HCT116 (cell line): ENCODE data around the gene CCDC127. TPM values are rescaled to one million over a fixed set of nuclear protein-coding genes. Genes with fewer than 3 reads are reported as not detected.
"Not testable (repeated sequence)": the region's sequence is repeated elsewhere in the genome, so short reads cannot be mapped to it uniquely, and the experiment has no call there.

Experiments
- ATAC-seq: fragments of 200-7000 bp; cut with Tn5 transposase; 2 replicates; pipeline ENCODE4 v1.9.1; 2020; ENCODE audit warnings: mild to moderate bottlenecking, moderate library complexity
- BruUV-seq: library from RNA; stranded (reverse); fragments of 400-500 nt; replicated peaks from 2 replicates; lab custom pipeline; 2021; lab: Mats Ljungman, UMichigan
- CTCF ChIA-PET: fragments of 300-600 bp; sonication (Branson Sonifier 250); formaldehyde crosslinking; loops from one replicate; lab custom pipeline; 2021; ENCODE audit warnings: antibody characterized with exemption; lab: Charles Lee
- POLR2A ChIA-PET: fragments of 300-600, 350-600 bp; sonication (Branson Sonifier 250); formaldehyde crosslinking; loops from one replicate; lab custom pipeline; 2021; ENCODE audit warnings: antibody characterized with exemption; lab: Charles Lee
- RAD21 ChIA-PET, 2 experiments: fragments of 300-600 bp; sonication (Branson Sonifier 250); formaldehyde crosslinking; loops; one replicate each; lab custom pipeline; 2023; ENCODE audit warnings: low total read pairs in 2 of 2; ENCODE audit not compliant: uncharacterized antibody in 2 of 2, unreplicated experiment in 2 of 2, low non-redundant PET in 1 of 2; lab: Charles Lee
- DNase-seq: peaks from one replicate; pipeline ENCODE4 v3.0.0-alpha.2; 2010; ENCODE audit warnings: low read depth, low spot score
- H2AFZ ChIP-seq: fragments of 200-600 bp; shearing (Covaris generic), sonication (generic); 2 replicates; pipeline ENCODE4 v1.6.1; 2017; ENCODE audit warnings: low read depth, mixed run types, mixed read lengths, antibody characterized with exemption, low read length; ENCODE audit not compliant: poor library complexity, severe bottlenecking
- H3K27ac ChIP-seq: 2 replicates; pipeline ENCODE4 v1.5.1; 2012; ENCODE audit warnings: low read depth, low read length
- H3K27me3 ChIP-seq: fragments of 200-600 bp; sonication (generic); 2 replicates; pipeline ENCODE4 v1.6.1; 2016; ENCODE audit warnings: mixed run types, low read length, mixed read lengths; ENCODE audit not compliant: insufficient read depth
- H3K36me3 ChIP-seq, 2 experiments: fragments of 200-500 bp in 1 of 2; fragments of 200-600 bp in 1 of 2; sonication (Bioruptor generic) in 1 of 2; sonication (generic) in 1 of 2; 2 replicates each; pipeline versions ENCODE4 v1.5.1 to v1.6.1; 2014 to 2016; ENCODE audit warnings: low read length in 2 of 2, inconsistent platforms in 1 of 2, mixed read lengths in 1 of 2, mixed run types in 1 of 2; ENCODE audit not compliant: insufficient read depth in 2 of 2, control insufficient read depth in 1 of 2
- H3K4me1 ChIP-seq, 2 experiments: fragments of 200-600 bp in 1 of 2; sonication (generic) in 1 of 2; 2 replicates each; pipeline versions ENCODE4 v1.5.1 to v1.6.1; 2012 to 2017; ENCODE audit warnings: low read length in 2 of 2, inconsistent platforms in 1 of 2, mild to moderate bottlenecking in 1 of 2, mixed read lengths in 1 of 2, mixed run types in 1 of 2, moderate library complexity in 1 of 2; ENCODE audit not compliant: insufficient read depth in 2 of 2, control insufficient read depth in 1 of 2
- H3K4me2 ChIP-seq: fragments of 200-600 bp; sonication (generic); 2 replicates; pipeline ENCODE4 v1.6.1; 2017; ENCODE audit warnings: mixed run types, low read length, mixed read lengths
- H3K4me3 ChIP-seq, 2 experiments: fragments of 200-600 bp in 1 of 2; sonication (generic) in 1 of 2; replicated peaks in 1 of 2; 2 replicates each; pipeline ENCODE4 v1.5.1; 2011 to 2016; ENCODE audit warnings: low read length in 2 of 2, control low read depth in 1 of 2, low read depth in 1 of 2, mild to moderate bottlenecking in 1 of 2, mixed read lengths in 1 of 2, mixed run types in 1 of 2
- H3K79me2 ChIP-seq: fragments of 200-600 bp; sonication (generic); 2 replicates; pipeline ENCODE4 v1.6.1; 2017; ENCODE audit warnings: mild to moderate bottlenecking, mixed run types, low read length, moderate library complexity, mixed read lengths; ENCODE audit not compliant: insufficient read depth
- H3K9ac ChIP-seq: fragments of 200-600 bp; sonication (generic); 2 replicates; pipeline ENCODE4 v1.6.1; 2016; ENCODE audit warnings: low read length, mixed read lengths
- H3K9me2 ChIP-seq: fragments of 200-600 bp; sonication (generic), shearing (Covaris generic); 2 replicates; pipeline ENCODE4 v1.6.1; 2017; ENCODE audit warnings: mixed run types, mild to moderate bottlenecking, moderate library complexity; ENCODE audit not compliant: insufficient read depth
- H3K9me3 ChIP-seq, 2 experiments: fragments of 200-500 bp in 1 of 2; fragments of 200-600 bp in 1 of 2; sonication (Bioruptor generic) in 1 of 2; sonication (generic) in 1 of 2; 2 replicates each; pipeline ENCODE4 v1.6.1; 2014 to 2017; ENCODE audit warnings: low read length in 2 of 2, mixed read lengths in 2 of 2, inconsistent platforms in 1 of 2, low read depth in 1 of 2, mild to moderate bottlenecking in 1 of 2, mixed run types in 1 of 2, moderate library complexity in 1 of 2; ENCODE audit not compliant: control insufficient read depth in 1 of 2, insufficient read depth in 1 of 2
- H4K20me1 ChIP-seq: fragments of 200-600 bp; sonication (generic), shearing (Covaris generic); 2 replicates; pipeline ENCODE4 v1.6.1; 2017; ENCODE audit warnings: mixed run types, mild to moderate bottlenecking, moderate library complexity; ENCODE audit not compliant: insufficient read depth
- ATF3 ChIP-seq: IDR thresholded peaks from 2 replicates; pipeline ENCODE4 v1.6.1; 2012
- SRF ChIP-seq: IDR thresholded peaks from 2 replicates; pipeline ENCODE4 v1.6.1; 2012; ENCODE audit warnings: low read depth
- TCF7L2 ChIP-seq: IDR thresholded peaks from 2 replicates; pipeline ENCODE4 v1.7.0; 2011; ENCODE audit warnings: borderline replicate concordance, inconsistent platforms; ENCODE audit not compliant: insufficient read depth, insufficient read length; ENCODE audit errors: extremely low read depth
- intact Hi-C: fragments of 100-400 bp; cut with micrococcal nuclease; formaldehyde crosslinking; loops from 2 replicates; pipeline ENCODE4 v1.10.0; 2022
- total RNA-seq: library from RNA; stranded (reverse); gene quantifications from one replicate; pipeline ENCODE4 v1.2.1, GENCODE V29; 2021; ENCODE audit not compliant: unreplicated experiment

CCDC127 gene
- total RNA-seq, 1 experiment from 2014 or later = 5.1 TPM

DNA sequence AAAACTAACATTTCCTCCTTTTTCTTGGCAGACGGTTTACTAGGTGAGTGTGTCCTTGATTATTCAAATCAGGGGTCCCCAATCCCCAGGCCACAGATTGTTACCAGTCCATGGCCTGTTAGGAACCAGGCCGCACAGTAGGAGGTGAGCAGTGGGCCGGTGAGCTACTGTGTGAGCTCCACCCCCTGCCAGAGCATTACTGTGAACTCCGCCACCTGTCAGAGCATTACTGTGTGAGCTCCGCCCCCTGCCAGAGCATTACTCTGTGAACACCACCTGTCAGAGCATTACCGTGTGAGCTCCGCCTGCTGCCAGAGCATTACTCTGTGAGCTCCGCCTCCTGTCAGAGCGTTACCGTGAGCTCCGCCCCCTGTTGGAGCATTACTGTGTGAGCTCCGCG lies 39.2 kb upstream of the CCDC127 start:
- Histone ChIP-seq H3K9me3 (no peaks in the 10 kb centered on the region), H3K79me2 (no peaks in the 10 kb centered on the region), H3K9me2 (no peaks in the 10 kb centered on the region), H3K36me3 (peaks cover 11 to 22% of the 10 kb centered on the region in 2 experiments; a peak in 3 of 4 replicates), H2AFZ (no peak overlapping the region), H4K20me1 (no peaks in the 10 kb centered on the region), H3K4me1 (no peaks in the 10 kb centered on the region), H3K27ac (no peak overlapping the region), H3K27me3 (no peaks in the 10 kb centered on the region), H3K4me3 (no peak overlapping the region), H3K4me2 (no peak overlapping the region), H3K9ac (no peak overlapping the region)
- no TSS peak for BruUV-seq
- CTCF ChIA-PET = no interaction called here
- POLR2A ChIA-PET = no interaction called here
- ATAC-seq (no peak), DNase-seq (no peak)
- RAD21 ChIA-PET = no interaction called here
- TF ChIP-seq ATF3 = no peak
- no peak for TF ChIP-seq TCF7L2
- no peak for TF ChIP-seq SRF
- intact Hi-C loops = no loop called here

DNA sequence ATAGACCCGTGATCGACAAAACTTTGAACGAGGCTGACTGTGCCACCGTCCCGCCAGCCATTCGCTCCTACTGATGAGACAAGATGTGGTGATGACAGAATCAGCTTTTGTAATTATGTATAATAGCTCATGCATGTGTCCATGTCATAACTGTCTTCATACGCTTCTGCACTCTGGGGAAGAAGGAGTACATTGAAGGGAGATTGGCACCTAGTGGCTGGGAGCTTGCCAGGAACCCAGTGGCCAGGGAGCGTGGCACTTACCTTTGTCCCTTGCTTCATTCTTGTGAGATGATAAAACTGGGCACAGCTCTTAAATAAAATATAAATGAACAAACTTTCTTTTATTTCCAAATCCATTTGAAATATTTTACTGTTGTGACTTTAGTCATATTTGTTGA lies 38.4 kb upstream of the CCDC127 start:
- H3K4me3 ChIP-seq, H2AFZ ChIP-seq, H4K20me1 ChIP-seq, ATAC-seq, H3K79me2 ChIP-seq, intact Hi-C loops, H3K4me2 ChIP-seq, H3K9ac ChIP-seq, H3K9me2 ChIP-seq, H3K4me1 ChIP-seq, H3K27ac ChIP-seq, CTCF ChIA-PET, POLR2A ChIA-PET, H3K9me3 ChIP-seq, H3K27me3 ChIP-seq, DNase-seq, RAD21 ChIA-PET: not testable (repeated sequence)
- peaks cover 11 to 22% of the 10 kb centered on the region in 2 experiments; a peak in 3 of 4 replicates for H3K36me3 ChIP-seq
- TSS peak; percentile 31 for BruUV-seq

DNA sequence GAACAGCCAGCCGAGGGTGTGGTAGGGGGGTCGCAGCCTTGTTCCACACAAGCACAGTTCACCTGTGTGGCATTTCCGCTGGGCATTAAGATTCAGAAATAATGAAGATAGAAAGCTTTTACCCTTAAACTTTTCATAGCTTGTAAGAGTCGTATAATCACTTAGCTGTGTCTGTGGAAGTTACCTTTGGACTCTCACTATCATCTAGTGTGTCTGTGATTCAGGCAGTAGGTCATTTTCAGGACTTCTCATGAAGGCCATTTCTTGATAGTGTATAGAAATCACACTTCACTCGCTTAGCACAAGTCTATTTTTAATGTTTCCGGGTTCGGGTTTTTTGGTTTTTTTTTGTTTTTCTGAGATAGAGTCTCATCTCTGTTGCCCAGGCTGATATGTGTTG lies 37.2 kb upstream of the CCDC127 start:
- intact Hi-C loops, H4K20me1 ChIP-seq, H2AFZ ChIP-seq, H3K27ac ChIP-seq, BruUV-seq, RAD21 ChIA-PET, H3K4me1 ChIP-seq, CTCF ChIA-PET, H3K9me2 ChIP-seq, H3K9ac ChIP-seq, POLR2A ChIA-PET, H3K9me3 ChIP-seq, H3K79me2 ChIP-seq, H3K4me2 ChIP-seq, DNase-seq, ATAC-seq, H3K4me3 ChIP-seq, H3K27me3 ChIP-seq: not testable (repeated sequence)
- H3K36me3 ChIP-seq = peaks cover 11 to 22% of the 10 kb centered on the region in 2 experiments; a peak in 3 of 4 replicates

DNA sequence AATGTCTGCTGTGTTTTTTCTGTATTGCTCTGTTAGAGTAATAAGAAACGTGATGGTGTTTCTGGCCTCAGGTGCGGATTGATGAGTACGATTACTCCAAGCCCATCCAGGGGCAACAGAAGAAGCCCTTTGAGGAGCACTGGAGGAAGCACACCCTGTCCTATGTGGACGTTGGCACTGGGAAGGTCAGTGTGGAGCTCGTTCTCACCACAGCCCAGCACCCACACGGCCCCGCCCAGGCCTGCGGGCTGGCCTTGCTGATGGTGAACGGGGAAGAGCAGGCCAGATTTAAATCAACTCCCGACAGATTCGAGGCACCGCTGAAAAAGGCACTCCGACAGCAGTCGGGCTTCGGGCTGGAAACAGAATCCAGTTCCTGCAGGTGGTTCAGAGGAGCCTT lies 36.4 kb upstream of the CCDC127 start:
- H3K36me3 ChIP-seq = peaks cover 11 to 22% of the 10 kb centered on the region in 2 experiments; a peak in 3 of 4 replicates
- H3K4me2 ChIP-seq, H3K27me3 ChIP-seq, H3K9me2 ChIP-seq, H2AFZ ChIP-seq, BruUV-seq, POLR2A ChIA-PET, H3K27ac ChIP-seq, H3K79me2 ChIP-seq, H3K4me1 ChIP-seq, CTCF ChIA-PET, H3K9ac ChIP-seq, H4K20me1 ChIP-seq, H3K4me3 ChIP-seq, H3K9me3 ChIP-seq, DNase-seq, ATAC-seq, intact Hi-C loops, RAD21 ChIA-PET: not testable (repeated sequence)
